SK-N-MC (cell line): ENCODE data around the gene EVL.

Experiments
- EZH2 ChIP-seq: fragments of 200-600 bp; sonication (generic); IDR thresholded peaks from one replicate; pipeline ENCODE4 v1.6.1; 2017; ENCODE audit warnings: antibody characterized with exemption
- POLR2AphosphoS5 ChIP-seq: IDR thresholded peaks from 2 replicates; pipeline ENCODE4 v1.6.1; 2012; ENCODE audit warnings: mild to moderate bottlenecking, low read depth, low read length, borderline replicate concordance

DNA sequence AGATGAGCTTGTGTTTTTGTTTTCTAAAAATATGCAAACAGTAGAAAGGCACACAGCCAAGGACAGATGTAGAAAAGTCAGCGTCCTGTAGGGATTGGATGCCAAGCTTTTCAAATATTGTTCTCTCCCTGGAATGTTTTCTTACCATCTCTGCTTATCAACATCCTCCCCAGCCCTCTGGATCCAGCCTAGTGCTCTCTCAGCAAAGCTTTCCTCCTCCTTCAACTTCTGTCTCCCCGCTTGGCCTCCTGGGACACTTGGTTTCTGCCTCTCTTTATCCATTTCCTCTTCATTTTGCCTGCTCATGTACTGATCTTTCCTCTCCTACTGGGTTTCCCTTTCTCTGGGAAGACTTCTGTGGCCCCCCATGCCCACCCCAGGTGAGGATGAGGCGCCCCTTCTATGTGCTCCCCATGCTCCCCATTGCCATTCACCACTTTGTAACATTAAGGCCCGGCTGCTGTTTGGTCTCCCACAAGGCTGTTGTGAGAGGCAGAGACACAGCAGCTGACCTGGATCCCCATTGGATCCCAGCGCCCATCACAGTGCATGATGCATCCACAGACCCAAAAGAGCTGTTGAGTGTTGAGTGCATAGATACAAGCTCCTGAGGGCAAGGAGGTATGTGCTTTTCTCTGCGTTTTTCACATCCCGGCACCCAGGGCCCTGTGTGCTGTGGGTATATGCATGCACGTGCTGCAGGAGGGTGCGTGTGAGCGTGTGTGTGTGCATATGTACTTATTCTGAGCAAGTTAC is 38.2 kb downstream of the EVL start:
- TF ChIP-seq POLR2AphosphoS5: no peak
- TF ChIP-seq EZH2: no peak
